Mucosa of descending colon (tissue), 3 donors: ENCODE data around the gene SLC25A21. TPM values are rescaled to one million over a fixed set of nuclear protein-coding genes. Genes with fewer than 3 reads are reported as not detected.

Source experiments
- ATAC-seq: fragments of 200-7000 bp; cut with Tn5 transposase; one replicate; pipeline ENCODE4 v1.9.1; 2020; ENCODE audit warnings: mild to moderate bottlenecking, moderate library complexity
- DNase-seq, 3 donors: peaks; one replicate each; pipeline ENCODE4 v3.0.0-alpha.2; 2020
- H3K36me3 ChIP-seq: fragments of 200-600 bp; one replicate; pipeline ENCODE4 v1.8.0; 2021; ENCODE audit warnings: low read depth, mild to moderate bottlenecking
- H3K4me1 ChIP-seq: fragments of 200-600 bp; one replicate; pipeline ENCODE4 v1.8.0; 2021; ENCODE audit warnings: low read depth, mild to moderate bottlenecking
- H3K4me3 ChIP-seq: fragments of 200-600 bp; one replicate; pipeline ENCODE4 v1.8.0; 2021; ENCODE audit warnings: mild to moderate bottlenecking
- H3K9me3 ChIP-seq: fragments of 200-600 bp; one replicate; pipeline ENCODE4 v1.8.0; 2021; ENCODE audit warnings: mild to moderate bottlenecking
- CTCF ChIP-seq: fragments of 200-600 bp; IDR thresholded peaks from one replicate; pipeline ENCODE4 v1.8.0; 2022; ENCODE audit warnings: antibody characterized with exemption, mild to moderate bottlenecking
- intact Hi-C, 2 donors: fragments of 100-400 bp; cut with DNase I in 1 of 2; cut with micrococcal nuclease in 1 of 2; formaldehyde crosslinking; loops; one replicate each; pipeline versions ENCODE4 v1.11.0 to v1.11.1; 2022; cut with DNase I, micrococcal nuclease
- total RNA-seq, 3 donors: library from RNA; stranded (reverse); fragmentation: NEBNext Ultra II Directional in 2 of 3; extraction: Animal tissue kit (Norgen Biotek cat#: 25700) in 2 of 3; gene quantifications; one replicate each; pipeline versions ENCODE4 v1.2.1 to v1.2.4, GENCODE V29; 2021 to 2023
- donor health status: DM: no; HTN: no; CAD: no; lungs with moderate emphysema.
- donor health status: DM: no; HTN: no; CAD: no.
- donor health status: DM: no; HTN: yes; CAD: no.

SLC25A21 gene
- total RNA-seq, 3 donors from 2014 or later, result 0.31 to 1.4 (median 0.61) TPM

- intact Hi-C loops, result no loop called here
- peak; percentile 11 for ATAC-seq
- no peaks in the 10 kb centered on the region for H3K9me3 ChIP-seq
- no peaks in the 10 kb centered on the region for H3K36me3 ChIP-seq
- DNase-seq, result peak in 1 of 3 donors; percentile 6
- peaks cover 16% of the 10 kb centered on the region for H3K4me1 ChIP-seq
- TF ChIP-seq CTCF, result no peak
- H3K4me3 ChIP-seq, result no peak overlapping the region
Observed at GRCh38 chr14:36855396-36855795, 317.0 kb downstream of the SLC25A21 start.

GRCh38 chr14:36852981-36853691, 319.3 kb downstream of the SLC25A21 start:
- no peak for ATAC-seq
- Histone ChIP-seq H3K36me3 (no peaks in the 10 kb centered on the region), H3K9me3 (no peaks in the 10 kb centered on the region), H3K4me1 (peaks cover 16% of the 10 kb centered on the region), H3K4me3 (no peak overlapping the region)
- peak in 2 of 3 donors; percentile 4 to 47 for DNase-seq
- intact Hi-C loops, result no loop called here
- no peak for TF ChIP-seq CTCF

GRCh38 chr14:36848213-36848612, 324.2 kb downstream of the SLC25A21 start:
- no peaks in the 10 kb centered on the region for H3K4me1 ChIP-seq
- no peak for ATAC-seq
- DNase-seq, result no peak
- intact Hi-C loops, result no loop called here
- no peak overlapping the region for H3K4me3 ChIP-seq
- H3K9me3 ChIP-seq, result no peaks in the 10 kb centered on the region
- no peaks in the 10 kb centered on the region for H3K36me3 ChIP-seq
- no peak for TF ChIP-seq CTCF

- TF ChIP-seq CTCF, result no peak
- Histone ChIP-seq H3K4me1 (no peaks in the 10 kb centered on the region), H3K9me3 (no peaks in the 10 kb centered on the region), H3K36me3 (no peaks in the 10 kb centered on the region), H3K4me3 (no peak overlapping the region)
- ATAC-seq, result no peak
- intact Hi-C loops, result no loop called here
- DNase-seq, result no peak
Observed at GRCh38 chr14:36847366-36847765, 325.0 kb downstream of the SLC25A21 start.

- DNase-seq (no peak), ATAC-seq (peak; percentile 17)
- intact Hi-C loops, result no loop called here
- H3K36me3 ChIP-seq, result no peaks in the 10 kb centered on the region
- no peak overlapping the region for H3K4me3 ChIP-seq
- no peaks in the 10 kb centered on the region for H3K9me3 ChIP-seq
- TF ChIP-seq CTCF, result no peak
- H3K4me1 ChIP-seq, result no peaks in the 10 kb centered on the region
Observed at GRCh38 chr14:36845356-36846012, 326.9 kb downstream of the SLC25A21 start.
